GM20000 (cell line): ENCODE results near the gene PSMD12.
"Not testable (repeated sequence)": the region's sequence is repeated elsewhere in the genome, so short reads cannot be mapped to it uniquely, and the experiment has no call there.

ENCODE experiments used
- DNase-seq: peaks from one replicate; pipeline ENCODE4 v3.0.0; 2012; ENCODE audit warnings: low spot score
- CTCF ChIP-seq: IDR thresholded peaks from 2 replicates; pipeline ENCODE4 v1.5.1; 2012; ENCODE audit warnings: mild to moderate bottlenecking, control low read depth; ENCODE audit errors: extremely low read depth, missing control alignments

The PSMD12 gene

GRCh38 chr17:67328026-67328425 is 38.4 kb downstream of the PSMD12 start:
- DNase-seq = no peak
- no peak for TF ChIP-seq CTCF

GRCh38 chr17:67326959-67327745 is 39.2 kb downstream of the PSMD12 start:
- not testable (repeated sequence) for DNase-seq

GRCh38 chr17:67326440-67326839 is 39.9 kb downstream of the PSMD12 start:
- DNase-seq = no peak
- TF ChIP-seq CTCF = no peak

GRCh38 chr17:67324330-67324729 is 42.0 kb downstream of the PSMD12 start:
- no peak for DNase-seq
- no peak for TF ChIP-seq CTCF

GRCh38 chr17:67323445-67323844 is 42.9 kb downstream of the PSMD12 start:
- TF ChIP-seq CTCF = no peak

GRCh38 chr17:67322042-67322787 is 44.2 kb downstream of the PSMD12 start:
- no peak for DNase-seq
- no peak for TF ChIP-seq CTCF

More at GRCh38 chr17:67323445-67323844, 42.9 kb downstream of the PSMD12 start:
- DNase-seq = no peak

- not testable (repeated sequence) for DNase-seq
These were observed 44.9 kb downstream of the PSMD12 start for GRCh38 chr17:67321486-67321885.

- DNase-seq = no peak
- no peak for TF ChIP-seq CTCF
These were observed 49.6 kb downstream of the PSMD12 start for GRCh38 chr17:67316781-67317180.
